Subcutaneous adipose tissue (tissue), 4 donors: ENCODE data around the gene MORN5. TPM values are rescaled to one million over a fixed set of nuclear protein-coding genes. Genes with fewer than 3 reads are reported as not detected.

Source experiments
- CTCF ChIP-seq: fragments of 450-650 bp; IDR thresholded peaks from one replicate; pipeline ENCODE4 v1.5.1; 2016; ENCODE audit warnings: low read depth, mild to moderate bottlenecking, control low read depth, antibody characterized with exemption, moderate library complexity
- total RNA-seq, 4 donors: library from RNA; depleted of rRNA; stranded (reverse); fragments of >200 nt; gene quantifications; one replicate each; pipeline ENCODE4 v1.1.0, GENCODE V29; 2016

The MORN5 gene
- total RNA-seq, 4 donors from 2014 or later, result not detected

- no peak for TF ChIP-seq CTCF
Observed at GRCh38 chr9:122228568-122229484, 69.1 kb downstream of the MORN5 start, which contains the start of gene LHX6. Gene LHX6, minus strand, starts transcription at chr9:122228957. Its CDS starts 217 bp downstream, at chr9:122228740.

- TF ChIP-seq CTCF, result no peak
Observed at GRCh38 chr9:122229485-122229837, 69.8 kb downstream of the MORN5 start.

GRCh38 chr9:122232796-122233306, 73.1 kb downstream of the MORN5 start:
- TF ChIP-seq CTCF, result no peak

- TF ChIP-seq CTCF, result no peak
Observed at GRCh38 chr9:122234022-122234748, 74.5 kb downstream of the MORN5 start.

- no peak for TF ChIP-seq CTCF
Observed at GRCh38 chr9:122236681-122237080, 77.0 kb downstream of the MORN5 start.

GRCh38 chr9:122239722-122240121, 80.0 kb downstream of the MORN5 start:
- no peak for TF ChIP-seq CTCF

- no peak for TF ChIP-seq CTCF
Observed at GRCh38 chr9:122244349-122244748, 84.6 kb downstream of the MORN5 start.
